Panc1 (cell line): Measurements from ENCODE around the gene ATXN10.

ENCODE experiments used
- CTCF ChIP-seq: fragments of 450-650 bp; IDR thresholded peaks from 2 replicates; pipeline ENCODE4 v1.5.1; 2017; ENCODE audit warnings: mild to moderate bottlenecking
- POLR2AphosphoS5 ChIP-seq: IDR thresholded peaks from 2 replicates; pipeline ENCODE4 v1.6.1; 2012; ENCODE audit warnings: mild to moderate bottlenecking, low read depth, low read length, moderate library complexity
- SIN3A ChIP-seq: IDR thresholded peaks from 2 replicates; pipeline ENCODE4 v1.6.1; 2012; ENCODE audit warnings: low read depth, mild to moderate bottlenecking, low read length, moderate library complexity, borderline replicate concordance; ENCODE audit not compliant: insufficient read depth
- TF ChIP-seq, protein P1 (sequence below), 2 experiments: IDR thresholded peaks; 2 replicates each; pipeline ENCODE4 v1.6.1; 2011 to 2012; ENCODE audit warnings: low read depth in 2 of 2, control low read depth in 1 of 2, low read length in 1 of 2, mild to moderate bottlenecking in 1 of 2, moderate library complexity in 1 of 2; ENCODE audit not compliant: insufficient read depth in 1 of 2

DNA sequence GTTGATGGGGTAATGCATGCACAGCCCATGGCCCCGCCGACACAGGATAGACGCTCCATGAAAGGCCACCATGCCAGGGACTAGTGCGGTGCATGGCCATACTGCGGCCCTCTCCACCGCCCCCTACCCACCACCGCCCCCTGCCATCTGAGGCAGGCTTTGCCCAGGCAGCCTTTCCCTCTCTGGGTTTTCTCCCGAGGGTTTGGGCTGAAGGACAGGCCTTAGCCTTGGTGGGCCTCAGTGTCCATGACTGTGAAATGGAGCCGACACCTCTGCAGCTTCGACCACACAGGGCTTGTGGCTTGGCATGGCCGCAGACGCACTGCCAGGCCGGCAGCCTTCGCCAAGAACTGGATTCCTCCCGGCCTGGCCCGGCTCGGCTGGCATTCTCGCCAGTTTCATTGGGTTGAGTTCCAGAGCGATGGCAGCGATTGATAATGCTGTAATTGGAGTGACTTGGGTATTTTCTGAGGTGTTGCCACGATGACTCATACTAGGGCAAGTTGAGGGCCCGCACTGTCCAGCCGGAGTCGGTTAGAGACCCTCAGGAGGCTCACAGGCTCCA, 194.0 kb downstream of the ATXN10 start:
- TF ChIP-seq, protein P1, sequence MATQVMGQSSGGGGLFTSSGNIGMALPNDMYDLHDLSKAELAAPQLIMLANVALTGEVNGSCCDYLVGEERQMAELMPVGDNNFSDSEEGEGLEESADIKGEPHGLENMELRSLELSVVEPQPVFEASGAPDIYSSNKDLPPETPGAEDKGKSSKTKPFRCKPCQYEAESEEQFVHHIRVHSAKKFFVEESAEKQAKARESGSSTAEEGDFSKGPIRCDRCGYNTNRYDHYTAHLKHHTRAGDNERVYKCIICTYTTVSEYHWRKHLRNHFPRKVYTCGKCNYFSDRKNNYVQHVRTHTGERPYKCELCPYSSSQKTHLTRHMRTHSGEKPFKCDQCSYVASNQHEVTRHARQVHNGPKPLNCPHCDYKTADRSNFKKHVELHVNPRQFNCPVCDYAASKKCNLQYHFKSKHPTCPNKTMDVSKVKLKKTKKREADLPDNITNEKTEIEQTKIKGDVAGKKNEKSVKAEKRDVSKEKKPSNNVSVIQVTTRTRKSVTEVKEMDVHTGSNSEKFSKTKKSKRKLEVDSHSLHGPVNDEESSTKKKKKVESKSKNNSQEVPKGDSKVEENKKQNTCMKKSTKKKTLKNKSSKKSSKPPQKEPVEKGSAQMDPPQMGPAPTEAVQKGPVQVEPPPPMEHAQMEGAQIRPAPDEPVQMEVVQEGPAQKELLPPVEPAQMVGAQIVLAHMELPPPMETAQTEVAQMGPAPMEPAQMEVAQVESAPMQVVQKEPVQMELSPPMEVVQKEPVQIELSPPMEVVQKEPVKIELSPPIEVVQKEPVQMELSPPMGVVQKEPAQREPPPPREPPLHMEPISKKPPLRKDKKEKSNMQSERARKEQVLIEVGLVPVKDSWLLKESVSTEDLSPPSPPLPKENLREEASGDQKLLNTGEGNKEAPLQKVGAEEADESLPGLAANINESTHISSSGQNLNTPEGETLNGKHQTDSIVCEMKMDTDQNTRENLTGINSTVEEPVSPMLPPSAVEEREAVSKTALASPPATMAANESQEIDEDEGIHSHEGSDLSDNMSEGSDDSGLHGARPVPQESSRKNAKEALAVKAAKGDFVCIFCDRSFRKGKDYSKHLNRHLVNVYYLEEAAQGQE (IDR thresholded peaks at IDR 0.05; ENCODE audit: insufficient read depth in 1 of 2, low read depth in 2 of 2, low read length in 1 of 2) = no peak
- TF ChIP-seq CTCF (no peak), SIN3A (no peak), POLR2AphosphoS5 (no peak)
